A673 (cell line): Measurements from ENCODE around the gene METRNL. TPM values are rescaled to one million over a fixed set of nuclear protein-coding genes. Genes with fewer than 3 reads are reported as not detected.

Source experiments
- BruUV-seq: library from RNA; stranded (reverse); fragments of 400-500 nt; replicated peaks from 2 replicates; lab custom pipeline; 2021; lab: Mats Ljungman, UMichigan
- CTCF ChIA-PET: fragments of 300-600 bp; sonication (Branson Sonifier 250); formaldehyde crosslinking; loops from one replicate; lab custom pipeline; 2022; ENCODE audit warnings: antibody characterized with exemption; lab: Charles Lee
- POLR2A ChIA-PET: fragments of 300-600 bp; sonication (Branson Sonifier 250); formaldehyde crosslinking; loops from one replicate; lab custom pipeline; 2022; ENCODE audit warnings: antibody characterized with exemption; ENCODE audit not compliant: low non-redundant PET; lab: Charles Lee
- DNase-seq: peaks from one replicate; pipeline ENCODE4 v3.0.0-alpha.2; 2015; ENCODE audit warnings: low spot score
- H3K27ac ChIP-seq: fragments of 200-600 bp; sonication (generic); 2 replicates; pipeline ENCODE4 v1.5.1; 2016; ENCODE audit warnings: mixed run types, low read depth, mild to moderate bottlenecking, mixed read lengths, antibody characterized with exemption, low read length; ENCODE audit not compliant: poor library complexity, severe bottlenecking
- H3K27me3 ChIP-seq: fragments of 200-600 bp; sonication (generic); replicated peaks from 2 replicates; pipeline ENCODE4 v1.6.1; 2017; ENCODE audit warnings: mixed run types, low read depth, mild to moderate bottlenecking, mixed read lengths, antibody characterized with exemption, low read length; ENCODE audit not compliant: insufficient read depth, poor library complexity
- H3K36me3 ChIP-seq: fragments of 200-600 bp; sonication (generic); 2 replicates; pipeline ENCODE4 v1.6.1; 2016; ENCODE audit warnings: mixed run types, mild to moderate bottlenecking, mixed read lengths, antibody characterized with exemption, low read length; ENCODE audit not compliant: insufficient read depth, poor library complexity, severe bottlenecking
- H3K4me1 ChIP-seq: fragments of 200-600 bp; sonication (generic); 2 replicates; pipeline ENCODE4 v1.6.1; 2017; ENCODE audit warnings: mixed run types, mild to moderate bottlenecking, mixed read lengths, antibody characterized with exemption, low read length; ENCODE audit not compliant: insufficient read depth, poor library complexity, severe bottlenecking
- H3K4me3 ChIP-seq: fragments of 200-600 bp; sonication (generic); 2 replicates; pipeline ENCODE4 v1.5.1; 2016; ENCODE audit warnings: low read depth, mixed run types, mild to moderate bottlenecking, mixed read lengths, low read length; ENCODE audit not compliant: poor library complexity, severe bottlenecking
- H3K9me3 ChIP-seq: fragments of 200-600 bp; sonication (generic); 2 replicates; pipeline ENCODE4 v1.6.1; 2016; ENCODE audit warnings: mixed run types, low read depth, mild to moderate bottlenecking, mixed read lengths, antibody characterized with exemption, low read length; ENCODE audit not compliant: poor library complexity, severe bottlenecking
- CTCF ChIP-seq: fragments of 300-800, 200-600 bp; sonication (generic); conservative IDR thresholded peaks from 2 replicates; pipeline ENCODE4 v1.5.1; 2017; ENCODE audit warnings: low read depth, mild to moderate bottlenecking, antibody characterized with exemption, low read length, moderate library complexity, mixed read lengths
- EZH2 ChIP-seq: fragments of 200-600 bp; sonication (generic); IDR thresholded peaks from 2 replicates; pipeline ENCODE4 v1.6.1; 2017; ENCODE audit warnings: borderline replicate concordance, low read depth, mild to moderate bottlenecking, mixed read lengths, antibody characterized with exemption, low read length; ENCODE audit not compliant: poor library complexity, severe bottlenecking
- intact Hi-C: fragments of 100-400 bp; cut with micrococcal nuclease; formaldehyde crosslinking; loops from one replicate; pipeline ENCODE4 v1.10.0; 2022; ENCODE audit not compliant: unreplicated experiment
- total RNA-seq: library from RNA; stranded (reverse); gene quantifications from 2 replicates; pipeline ENCODE4 v1.2.3, GENCODE V29; 2021

The METRNL gene
- total RNA-seq, 1 experiment from 2014 or later: 16.5 TPM

- no peaks in the 10 kb centered on the region for H3K4me1 ChIP-seq
- H3K4me3 ChIP-seq: no peak overlapping the region
- no TSS peak for BruUV-seq
- H3K36me3 ChIP-seq: no peaks in the 10 kb centered on the region
- H3K27me3 ChIP-seq: peaks cover 3% of the 10 kb centered on the region
- H3K27ac ChIP-seq: no peak overlapping the region
- DNase-seq: no peak
- CTCF ChIA-PET: no interaction called here
- POLR2A ChIA-PET: no interaction called here
- intact Hi-C loops: no loop called here
- no peaks in the 10 kb centered on the region for H3K9me3 ChIP-seq
- no peak for TF ChIP-seq EZH2
- TF ChIP-seq CTCF: no peak
These were observed 37.6 kb downstream of the METRNL start for GRCh38 chr17:83116783-83117555.

- POLR2A ChIA-PET: no interaction called here
- H3K27ac ChIP-seq: no peak overlapping the region
- H3K27me3 ChIP-seq: peaks cover 8% of the 10 kb centered on the region
- no peaks in the 10 kb centered on the region for H3K9me3 ChIP-seq
- TF ChIP-seq CTCF (no peak), EZH2 (no peak)
- no peaks in the 10 kb centered on the region for H3K36me3 ChIP-seq
- CTCF ChIA-PET: no interaction called here
- BruUV-seq: no TSS peak
- intact Hi-C loops: no loop called here
- H3K4me3 ChIP-seq: no peak overlapping the region
- H3K4me1 ChIP-seq: no peaks in the 10 kb centered on the region
- no peak for DNase-seq
These were observed 38.2 kb downstream of the METRNL start for GRCh38 chr17:83117583-83117982.

- peaks cover 14% of the 10 kb centered on the region for H3K27me3 ChIP-seq
- no peak overlapping the region for H3K4me3 ChIP-seq
- DNase-seq: no peak
- TF ChIP-seq EZH2: no peak
- no peak for TF ChIP-seq CTCF
- H3K27ac ChIP-seq: no peak overlapping the region
- ChIA-PET CTCF (no interaction called here), POLR2A (no interaction called here)
- H3K36me3 ChIP-seq: no peaks in the 10 kb centered on the region
- H3K4me1 ChIP-seq: no peaks in the 10 kb centered on the region
- no TSS peak for BruUV-seq
- H3K9me3 ChIP-seq: no peaks in the 10 kb centered on the region
- intact Hi-C loops: no loop called here
These were observed 38.8 kb downstream of the METRNL start for GRCh38 chr17:83118071-83118841.
